Colonic mucosa (tissue), 4 donors: ENCODE data around the gene FRK. TPM values are rescaled to one million over a fixed set of nuclear protein-coding genes. Genes with fewer than 3 reads are reported as not detected.

Source experiments
- DNase-seq: peaks from one replicate; pipeline ENCODE4 v3.0.0-alpha.2; 2020
- H3K27ac ChIP-seq: fragments of 200-600 bp; one replicate; pipeline ENCODE4 v1.8.0; 2021
- H3K27me3 ChIP-seq: fragments of 200-600 bp; one replicate; pipeline ENCODE4 v1.8.0; 2021
- H3K36me3 ChIP-seq: fragments of 200-600 bp; one replicate; pipeline ENCODE4 v1.8.0; 2021
- H3K4me1 ChIP-seq: fragments of 200-600 bp; one replicate; pipeline ENCODE4 v1.8.0; 2021; ENCODE audit warnings: mild to moderate bottlenecking
- H3K4me3 ChIP-seq: fragments of 200-600 bp; one replicate; pipeline ENCODE4 v1.8.0; 2021
- H3K9ac ChIP-seq, 2 donors: one replicate each; pipeline ENCODE4 v1.7.0; 2013; ENCODE audit warnings: control low read depth in 2 of 2, low read depth in 2 of 2, low read length in 2 of 2
- H3K9me3 ChIP-seq: fragments of 200-600 bp; one replicate; pipeline ENCODE4 v1.8.0; 2021
- intact Hi-C: fragments of 100-400 bp; cut with DNase I; formaldehyde crosslinking; loops from one replicate; pipeline ENCODE4 v1.14.1; 2022
- total RNA-seq, 2 donors: library from RNA; stranded (reverse); fragmentation: NEBNext Ultra II Directional in 1 of 2; extraction: Animal tissue kit (Norgen Biotek cat#: 25700) in 1 of 2; gene quantifications; one replicate each; pipeline ENCODE4 v1.2.1, GENCODE V29; 2021
- TF ChIP-seq, protein P1 (sequence below): fragments of 200-600 bp; IDR thresholded peaks from one replicate; pipeline ENCODE4 v1.8.0; 2022; ENCODE audit warnings: antibody characterized with exemption, mild to moderate bottlenecking
- donor health status: healthy.
- donor health status: DM: no; HTN: no; CAD: no.
- donor health status: DM: no; HTN: no; CAD: no.

FRK gene
- total RNA-seq, 2 donors from 2014 or later, result 25.9 to 27.1 TPM

DNA sequence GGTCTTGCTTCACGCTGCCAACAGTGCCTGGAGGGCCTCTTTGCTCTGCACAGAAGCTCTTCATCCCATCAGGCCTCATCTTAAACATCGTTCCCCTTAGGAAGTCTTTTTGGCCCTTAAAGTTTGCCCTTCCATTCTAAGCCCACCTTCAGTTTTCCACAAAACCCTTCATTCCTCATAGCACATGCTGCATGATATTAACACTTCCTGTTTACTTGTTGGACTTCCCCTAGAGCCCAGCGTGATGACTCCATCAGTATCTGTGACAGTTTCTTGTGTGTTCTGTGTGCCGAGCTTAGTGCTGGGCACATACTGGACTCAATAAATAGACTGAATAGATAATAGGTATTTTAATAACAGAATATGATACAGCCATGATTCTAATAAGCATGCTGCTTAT lies 42.2 kb upstream of the FRK start:
- no peaks in the 10 kb centered on the region for H3K27me3 ChIP-seq
- no peaks in the 10 kb centered on the region for H3K36me3 ChIP-seq
- H3K9ac ChIP-seq, result peak overlapping the region in 1 of 2 donors; percentile 2
- H3K4me3 ChIP-seq, result no peak overlapping the region
- H3K4me1 ChIP-seq, result peaks cover 7% of the 10 kb centered on the region
- no peak overlapping the region for H3K27ac ChIP-seq
- no peak for DNase-seq
- intact Hi-C loops, result no loop called here
- H3K9me3 ChIP-seq, result no peaks in the 10 kb centered on the region
- TF ChIP-seq, protein P1, sequence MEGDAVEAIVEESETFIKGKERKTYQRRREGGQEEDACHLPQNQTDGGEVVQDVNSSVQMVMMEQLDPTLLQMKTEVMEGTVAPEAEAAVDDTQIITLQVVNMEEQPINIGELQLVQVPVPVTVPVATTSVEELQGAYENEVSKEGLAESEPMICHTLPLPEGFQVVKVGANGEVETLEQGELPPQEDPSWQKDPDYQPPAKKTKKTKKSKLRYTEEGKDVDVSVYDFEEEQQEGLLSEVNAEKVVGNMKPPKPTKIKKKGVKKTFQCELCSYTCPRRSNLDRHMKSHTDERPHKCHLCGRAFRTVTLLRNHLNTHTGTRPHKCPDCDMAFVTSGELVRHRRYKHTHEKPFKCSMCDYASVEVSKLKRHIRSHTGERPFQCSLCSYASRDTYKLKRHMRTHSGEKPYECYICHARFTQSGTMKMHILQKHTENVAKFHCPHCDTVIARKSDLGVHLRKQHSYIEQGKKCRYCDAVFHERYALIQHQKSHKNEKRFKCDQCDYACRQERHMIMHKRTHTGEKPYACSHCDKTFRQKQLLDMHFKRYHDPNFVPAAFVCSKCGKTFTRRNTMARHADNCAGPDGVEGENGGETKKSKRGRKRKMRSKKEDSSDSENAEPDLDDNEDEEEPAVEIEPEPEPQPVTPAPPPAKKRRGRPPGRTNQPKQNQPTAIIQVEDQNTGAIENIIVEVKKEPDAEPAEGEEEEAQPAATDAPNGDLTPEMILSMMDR, result no peak

DNA sequence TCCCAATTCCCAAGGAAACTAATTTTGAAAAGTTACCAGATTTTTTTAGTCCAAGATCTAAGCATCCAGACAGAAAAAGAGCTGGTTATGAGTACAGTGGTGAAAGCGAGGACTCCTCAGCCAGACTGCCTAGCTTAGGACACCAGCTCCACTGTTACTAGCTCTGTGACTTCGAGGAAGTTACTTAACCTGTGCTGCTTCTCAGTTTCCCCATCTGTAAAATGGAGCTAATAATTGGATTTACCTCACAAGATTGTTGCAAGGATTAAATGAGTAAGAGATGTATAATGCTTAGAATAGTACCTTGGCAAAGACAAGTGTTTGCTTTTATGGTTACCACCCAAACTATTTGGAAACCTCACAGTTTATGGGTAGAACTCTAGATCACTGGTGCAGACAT lies 41.1 kb upstream of the FRK start:
- Histone ChIP-seq H3K27ac (no peak overlapping the region), H3K36me3 (no peaks in the 10 kb centered on the region), H3K27me3 (no peaks in the 10 kb centered on the region), H3K4me3 (peak overlapping the region; percentile 89), H3K9me3 (no peaks in the 10 kb centered on the region), H3K4me1 (peaks cover 7% of the 10 kb centered on the region), H3K9ac (peak overlapping the region in 1 of 2 donors; percentile 76)
- DNase-seq, result no peak
- TF ChIP-seq, protein P1, result no peak
- intact Hi-C loops, result no loop called here

DNA sequence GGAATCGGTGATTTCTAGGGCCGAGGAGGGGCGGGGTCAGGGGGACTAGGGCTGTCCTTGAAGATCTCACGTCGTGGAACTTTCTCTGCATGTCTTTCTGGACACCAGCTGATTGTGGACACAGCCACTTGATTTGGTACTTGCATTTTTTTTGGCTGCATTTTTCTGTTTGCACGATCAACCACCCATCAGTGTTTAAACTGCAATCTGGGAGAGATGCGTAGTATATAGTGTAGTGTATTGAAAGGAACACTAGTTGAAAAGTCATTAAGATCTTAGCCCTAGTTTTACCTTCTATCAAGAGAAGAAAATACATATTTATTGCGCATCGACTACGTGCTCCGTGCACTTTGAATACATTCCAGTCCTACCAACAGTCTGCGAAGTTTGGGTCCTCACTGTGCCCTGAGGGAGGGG lies 40.6 kb upstream of the FRK start:
- Histone ChIP-seq H3K9me3 (no peaks in the 10 kb centered on the region), H3K9ac (peak overlapping the region; percentile 76 to 87), H3K4me1 (peaks cover 7% of the 10 kb centered on the region), H3K27ac (peak overlapping the region; percentile 97), H3K4me3 (peak overlapping the region; percentile 89), H3K27me3 (no peaks in the 10 kb centered on the region), H3K36me3 (no peaks in the 10 kb centered on the region)
- DNase-seq, result peak; percentile 89
- TF ChIP-seq, protein P1, result no peak
- intact Hi-C loops, result no loop called here

DNA sequence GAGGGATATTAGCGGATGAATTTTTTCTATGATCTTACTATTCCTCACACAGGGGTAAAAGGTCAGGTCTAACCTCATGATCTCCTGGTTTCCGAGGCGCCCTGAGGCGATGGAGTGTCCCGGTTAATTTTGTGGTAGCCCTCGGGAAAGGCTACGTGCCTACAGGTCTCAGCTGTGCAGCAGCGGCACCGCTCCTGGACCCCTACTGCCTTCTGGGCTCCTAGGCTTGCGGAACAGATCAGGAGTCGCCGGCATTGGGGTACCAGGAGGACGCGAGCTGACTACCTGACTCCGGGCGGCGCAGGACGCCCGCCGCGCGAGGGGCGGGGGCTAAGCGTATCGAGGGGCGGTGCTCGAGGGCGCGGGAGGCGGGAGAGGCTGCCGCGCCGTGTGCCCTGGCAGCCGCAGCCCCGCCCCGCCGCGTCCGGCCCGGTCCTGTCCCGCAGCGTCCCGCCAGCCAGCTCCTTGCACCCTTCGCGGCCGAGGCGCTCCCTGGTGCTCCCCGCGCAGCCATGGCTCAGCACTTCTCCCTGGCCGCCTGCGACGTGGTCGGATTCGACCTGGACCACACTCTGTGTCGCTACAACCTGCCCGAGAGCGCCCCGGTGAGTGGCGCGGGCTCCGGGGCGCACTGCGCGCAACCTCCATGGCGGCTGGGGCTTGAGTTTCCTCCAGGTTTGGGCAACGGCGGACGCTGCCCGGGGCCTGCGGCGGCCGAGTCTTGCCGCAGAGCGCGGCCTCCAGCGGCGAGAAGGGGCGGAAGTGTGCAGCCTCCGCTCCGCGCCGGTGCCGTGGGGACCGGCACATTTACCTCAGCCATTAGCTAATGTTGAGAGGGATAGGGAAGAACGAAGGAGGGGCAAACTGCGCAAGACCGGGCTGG lies 40.0 kb upstream of the FRK start, which contains the start of gene NT5DC1:
Gene NT5DC1, plus strand, starts transcription at position 435 of the 883 bp plus-strand sequence. Its CDS starts 78 bp downstream, at position 513.
- H3K4me1 ChIP-seq, result peaks cover 7% of the 10 kb centered on the region
- peak within 1 kb of the TSS; percentile 97 for H3K27ac ChIP-seq
- peak within 1 kb of the TSS; percentile 89 for H3K4me3 ChIP-seq
- TF ChIP-seq, protein P1, result peak; percentile 27
- no peaks in the 10 kb centered on the region for H3K36me3 ChIP-seq
- intact Hi-C loops, result no loop called here
- H3K9ac ChIP-seq, result peak within 1 kb of the TSS; percentile 76 to 87
- no peaks in the 10 kb centered on the region for H3K27me3 ChIP-seq
- peak; percentile 90 for DNase-seq
- H3K9me3 ChIP-seq, result no peaks in the 10 kb centered on the region

DNA sequence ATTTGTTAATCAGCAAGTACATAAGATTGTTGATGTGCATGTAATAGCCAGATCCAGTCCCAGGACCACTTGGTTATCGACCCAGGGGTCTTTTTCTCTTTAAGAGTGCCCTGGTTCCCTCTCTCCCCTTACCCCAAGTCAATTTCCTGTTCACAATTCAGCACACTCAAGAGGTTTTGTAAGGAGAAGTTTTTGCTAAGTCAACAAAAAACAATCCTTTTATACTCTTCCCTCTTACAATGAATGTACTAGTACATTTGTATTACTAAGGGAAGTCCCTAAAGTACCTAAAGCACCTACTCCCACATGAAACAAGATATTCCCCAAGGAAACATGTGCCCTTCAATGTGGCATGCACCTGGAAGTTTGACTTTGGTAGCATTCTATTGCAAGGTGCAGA lies 38.3 kb upstream of the FRK start:
- no peak for DNase-seq
- no peaks in the 10 kb centered on the region for H3K36me3 ChIP-seq
- H3K27me3 ChIP-seq, result no peaks in the 10 kb centered on the region
- peaks cover 7% of the 10 kb centered on the region for H3K4me1 ChIP-seq
- peak overlapping the region in 1 of 2 donors; percentile 6 for H3K9ac ChIP-seq
- H3K4me3 ChIP-seq, result no peak overlapping the region
- H3K9me3 ChIP-seq, result no peaks in the 10 kb centered on the region
- intact Hi-C loops, result no loop called here
- TF ChIP-seq, protein P1, result no peak
- no peak overlapping the region for H3K27ac ChIP-seq
